ENCODE results near the gene ANKRD33B. TPM values are rescaled to one million over a fixed set of nuclear protein-coding genes. Genes with fewer than 3 reads are reported as not detected.

Gene ANKRD33B
- total RNA-seq, 4 donors from 2014 or later = 5.6 to 10.7 (median 8.2) TPM

GRCh38 chr5:10623305-10623910 lies 59.5 kb downstream of the ANKRD33B start:
- no peak for TF ChIP-seq CTCF (IDR thresholded peaks at IDR 0.05; ENCODE audit: low read depth)

DNA sequence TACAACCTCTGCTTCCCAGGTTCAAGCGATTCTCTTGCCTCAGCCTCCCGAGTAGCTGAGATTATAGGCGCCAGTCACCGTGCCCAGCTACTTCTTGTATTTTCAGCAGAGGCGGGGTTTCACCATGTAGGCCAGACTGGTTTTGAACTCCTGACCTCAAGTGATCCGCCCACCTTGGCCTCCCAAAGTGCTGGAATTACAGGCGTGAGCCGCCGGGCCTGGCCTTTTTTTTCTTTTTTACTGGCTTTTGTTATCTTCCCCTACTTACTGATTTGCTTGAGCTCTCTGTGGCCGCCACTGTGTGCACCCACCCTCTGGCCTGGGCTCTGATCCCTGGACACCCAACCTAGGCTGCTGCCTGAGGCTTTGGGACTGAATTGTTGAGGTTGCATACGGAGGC lies 60.3 kb downstream of the ANKRD33B start:
- no peak for TF ChIP-seq CTCF (IDR thresholded peaks at IDR 0.05; ENCODE audit: low read depth)

DNA sequence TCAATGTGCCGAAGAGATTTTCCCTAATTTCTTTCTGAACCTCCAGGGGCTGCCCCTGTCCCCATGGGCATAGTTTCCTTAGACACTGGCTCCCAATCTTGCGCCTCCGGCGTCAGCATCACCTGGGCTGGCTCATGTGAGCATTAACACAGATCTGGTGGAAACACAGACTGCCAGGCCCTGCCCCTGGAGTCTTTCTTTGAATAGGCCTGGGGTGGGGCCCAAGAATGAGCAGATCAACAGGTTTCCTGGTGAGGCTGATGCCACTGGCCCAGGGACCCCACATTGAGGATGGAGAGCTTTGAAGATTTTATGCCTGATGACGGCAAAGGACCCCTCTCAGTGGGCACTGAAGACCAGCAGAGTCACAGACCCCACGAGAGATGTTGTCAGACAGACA lies 60.8 kb downstream of the ANKRD33B start:
- no peak for TF ChIP-seq CTCF (IDR thresholded peaks at IDR 0.05; ENCODE audit: low read depth)

DNA sequence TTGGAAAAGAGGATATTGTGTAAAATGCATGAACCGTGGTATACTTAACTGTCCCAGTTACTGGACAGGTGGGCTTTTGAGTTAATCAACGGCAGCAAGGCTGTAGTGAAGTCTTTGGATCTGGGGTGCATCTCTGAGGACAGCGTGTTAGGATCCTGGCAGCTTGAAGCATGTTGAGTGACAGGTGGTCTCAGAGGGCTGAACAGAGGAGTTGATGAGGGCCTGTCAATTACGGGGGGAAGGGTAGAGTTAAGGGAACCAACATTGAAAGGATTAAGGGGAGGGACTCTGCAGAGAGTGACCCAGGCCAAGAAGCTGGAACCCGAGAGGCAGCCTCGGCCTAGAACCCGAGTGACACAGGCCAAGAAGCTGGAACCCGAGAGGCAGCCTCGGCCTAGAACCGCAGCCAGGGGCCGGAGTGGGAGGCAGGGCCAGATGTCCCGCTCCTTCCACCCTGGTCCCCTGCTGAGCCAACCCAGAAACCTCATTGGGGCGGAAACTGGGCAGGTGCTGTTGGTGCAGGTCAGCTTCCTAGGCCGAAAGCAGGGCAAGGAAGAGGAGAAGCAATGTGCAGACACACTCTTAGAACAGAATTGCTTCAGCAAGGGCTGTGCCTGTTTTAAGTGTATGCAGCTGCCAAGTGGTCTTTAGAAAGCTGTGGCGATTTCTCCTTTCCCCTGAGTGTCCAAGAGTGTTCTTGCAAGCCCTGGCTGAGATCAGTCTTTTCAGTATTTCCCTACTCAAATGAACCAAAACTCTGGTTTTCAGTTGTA lies 62.0 kb downstream of the ANKRD33B start:
- no peak for TF ChIP-seq CTCF (IDR thresholded peaks at IDR 0.05; ENCODE audit: low read depth)

DNA sequence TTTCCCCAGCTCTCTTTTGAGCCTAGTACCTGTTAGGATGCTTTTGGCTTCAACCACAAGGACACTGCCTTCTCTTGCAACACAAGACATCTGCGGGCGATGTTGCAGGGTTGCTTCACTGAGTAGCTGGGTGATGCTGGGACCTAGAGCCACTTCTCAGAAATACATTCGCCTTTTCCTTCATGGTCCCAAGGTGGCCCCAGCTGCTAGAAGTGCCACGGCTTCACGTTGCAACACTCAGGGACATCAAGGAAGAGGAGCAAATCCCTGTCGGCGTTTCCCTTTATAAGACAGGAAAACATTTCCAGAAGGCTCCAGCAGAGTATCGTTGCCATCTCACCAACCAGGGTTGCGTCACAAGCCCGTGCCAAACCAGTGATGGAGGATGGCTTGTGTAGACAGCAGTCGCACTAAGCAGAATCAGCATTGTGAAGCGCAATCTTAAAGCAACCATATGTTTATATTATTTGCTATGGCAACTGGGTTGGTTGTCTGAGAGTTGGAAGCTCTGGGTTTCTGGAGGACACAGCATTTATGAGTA lies 62.7 kb downstream of the ANKRD33B start:
- no peak for TF ChIP-seq CTCF (IDR thresholded peaks at IDR 0.05; ENCODE audit: low read depth)

DNA sequence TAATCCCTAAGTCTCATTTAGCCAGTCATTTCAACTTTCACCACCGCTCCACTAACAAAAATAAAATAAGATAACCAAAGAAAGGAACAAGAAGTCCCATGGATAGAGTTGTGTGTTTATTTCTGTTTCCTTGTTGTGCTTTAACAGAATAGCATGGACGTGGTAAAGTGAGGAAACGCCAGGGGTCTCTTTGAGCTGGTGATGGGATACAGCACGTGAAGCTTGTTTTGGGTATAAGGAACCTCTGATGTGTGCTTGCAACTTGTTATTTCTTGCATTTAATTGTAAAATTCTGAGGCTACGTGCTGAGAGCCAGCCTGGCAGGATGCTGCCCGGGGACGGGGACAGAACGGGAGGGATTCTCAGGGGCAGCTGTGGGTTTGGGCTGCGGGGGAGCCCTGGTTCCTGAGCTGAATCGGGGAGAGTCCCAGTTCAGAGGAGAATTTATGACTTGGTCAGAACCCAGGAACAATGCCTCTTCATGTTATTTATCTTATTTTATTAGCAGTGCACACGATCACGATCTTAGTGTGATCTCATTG lies 63.4 kb downstream of the ANKRD33B start:
- no peak for TF ChIP-seq CTCF (IDR thresholded peaks at IDR 0.05; ENCODE audit: low read depth)

DNA sequence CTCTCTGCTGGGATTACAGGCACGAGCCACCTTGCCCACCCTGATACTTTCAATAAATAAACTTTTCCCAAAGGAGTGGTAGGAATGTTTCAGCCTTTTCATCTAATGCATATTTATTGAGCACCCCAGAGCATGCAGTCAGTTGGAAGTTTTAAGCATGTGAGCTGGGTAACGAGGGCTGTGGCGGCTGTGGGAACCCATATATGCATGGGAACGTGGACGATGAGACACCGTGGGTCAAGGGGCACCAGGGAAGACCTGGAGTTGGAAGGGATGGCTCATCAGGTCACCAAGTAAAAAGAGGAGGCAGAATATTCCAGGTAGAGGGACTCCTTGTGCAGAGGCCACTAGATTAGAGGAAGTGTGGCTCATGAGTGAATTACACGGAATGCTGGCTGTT lies 64.7 kb downstream of the ANKRD33B start:
- TF ChIP-seq CTCF (IDR thresholded peaks at IDR 0.05; ENCODE audit: low read depth) = no peak

Measured in subcutaneous adipose tissue (tissue), 4 donors.